Vagina (tissue), 2 donors: Measurements from ENCODE around the gene RNF32. TPM values are rescaled to one million over a fixed set of nuclear protein-coding genes. Genes with fewer than 3 reads are reported as not detected.

ENCODE experiments used
- DNase-seq, 2 donors: peaks; one replicate each; pipeline ENCODE4 v3.0.0-alpha.2; 2017; ENCODE audit errors: extremely low spot score in 2 of 2
- H3K27ac ChIP-seq: fragments of 200-600 bp; sonication (generic); one replicate; pipeline ENCODE4 v1.5.1; 2019
- H3K27me3 ChIP-seq: fragments of 200-600 bp; sonication (generic); one replicate; pipeline ENCODE4 v1.5.1; 2019
- H3K36me3 ChIP-seq, 2 donors: fragments of 200-600 bp; sonication (generic); one replicate each; pipeline ENCODE4 v1.5.1; 2017 to 2019
- H3K4me1 ChIP-seq: fragments of 200-600 bp; sonication (generic); one replicate; pipeline ENCODE4 v1.5.1; 2019
- H3K4me3 ChIP-seq, 2 donors: fragments of 200-600 bp; sonication (generic); 1 replicate in 1 of 2; 2 replicates in 1 of 2; pipeline ENCODE4 v1.5.1; 2016 to 2019
- H3K9me3 ChIP-seq: fragments of 200-600 bp; sonication (generic); one replicate; pipeline ENCODE4 v1.5.1; 2019
- CTCF ChIP-seq, 3 experiments: fragments of 450-650 bp in 2 of 3; fragments of 200-600 bp in 1 of 3; sonication (generic) in 1 of 3; IDR thresholded peaks; one replicate each; pipeline ENCODE4 v1.5.1; 2017 to 2019; ENCODE audit warnings: antibody characterized with exemption in 3 of 3, mild to moderate bottlenecking in 2 of 3, moderate library complexity in 2 of 3
- POLR2A ChIP-seq, 2 donors: fragments of 450-650 bp; IDR thresholded peaks; one replicate each; pipeline ENCODE4 v1.6.1; 2017; ENCODE audit warnings: antibody characterized with exemption in 2 of 2, mild to moderate bottlenecking in 2 of 2, moderate library complexity in 2 of 2
- POLR2AphosphoS5 ChIP-seq, 2 donors: sonication (generic); formaldehyde crosslinking; IDR thresholded peaks; one replicate each; pipeline ENCODE4 v1.9.0; 2017; ENCODE audit warnings: antibody characterized with exemption in 2 of 2, mild to moderate bottlenecking in 2 of 2, low read depth in 1 of 2; ENCODE audit not compliant: insufficient read depth in 1 of 2
- intact Hi-C: fragments of 100-400 bp; cut with DNase I; formaldehyde crosslinking; loops from one replicate; pipeline ENCODE4 v1.15.1; 2023
- total RNA-seq: library from RNA; depleted of rRNA; stranded (reverse); fragments of >200 nt; gene quantifications from one replicate; pipeline ENCODE4 v1.2.3, GENCODE V29; 2016

Gene RNF32
- total RNA-seq, 1 donor from 2014 or later: not detected

DNA sequence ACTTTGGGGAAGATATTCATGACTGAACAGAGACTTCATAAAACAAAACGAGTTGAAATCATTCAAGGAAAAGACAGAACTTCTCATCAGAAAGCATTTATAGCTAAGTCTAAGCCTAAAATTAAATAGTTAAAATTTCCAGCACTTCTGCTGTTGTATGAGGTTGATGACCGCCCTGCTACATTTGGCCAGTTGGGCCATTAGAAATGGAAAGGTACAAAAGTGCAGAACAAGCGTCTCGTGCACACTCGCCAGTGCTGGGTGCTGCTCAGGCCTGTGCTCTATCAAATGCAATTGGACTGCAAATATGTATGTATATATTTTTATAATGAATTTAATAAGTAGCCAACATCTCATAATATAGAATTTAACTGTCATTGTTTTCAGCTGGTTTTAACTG lies 34.4 kb upstream of the RNF32 start:
- TF ChIP-seq POLR2A (IDR thresholded peaks at IDR 0.05) (no peak), CTCF (IDR thresholded peaks at IDR 0.05) (no peak), POLR2AphosphoS5 (IDR thresholded peaks at IDR 0.05; ENCODE audit: insufficient read depth in 1 of 2, low read depth in 1 of 2) (no peak)
- DNase-seq: no peak
- peaks cover 7% of the 10 kb centered on the region for H3K4me1 ChIP-seq
- no peaks in the 10 kb centered on the region for H3K9me3 ChIP-seq
- intact Hi-C loops: no loop called here
- no peak overlapping the region for H3K4me3 ChIP-seq
- H3K27me3 ChIP-seq: no peaks in the 10 kb centered on the region
- H3K27ac ChIP-seq: no peak overlapping the region
- no peaks in the 10 kb centered on the region for H3K36me3 ChIP-seq

GRCh38 chr7:156606691-156607331 lies 33.8 kb upstream of the RNF32 start:
- Histone ChIP-seq H3K4me1 (peaks cover 7% of the 10 kb centered on the region), H3K27me3 (no peaks in the 10 kb centered on the region), H3K27ac (no peak overlapping the region), H3K36me3 (no peaks in the 10 kb centered on the region), H3K4me3 (no peak overlapping the region), H3K9me3 (no peaks in the 10 kb centered on the region)
- no peak for DNase-seq
- intact Hi-C loops: no loop called here
- TF ChIP-seq POLR2A (IDR thresholded peaks at IDR 0.05) (no peak), POLR2AphosphoS5 (IDR thresholded peaks at IDR 0.05; ENCODE audit: insufficient read depth in 1 of 2, low read depth in 1 of 2) (no peak), CTCF (IDR thresholded peaks at IDR 0.05) (no peak)

GRCh38 chr7:156607332-156608172 lies 33.0 kb upstream of the RNF32 start:
- H3K4me1 ChIP-seq: peaks cover 7% of the 10 kb centered on the region
- H3K27me3 ChIP-seq: no peaks in the 10 kb centered on the region
- H3K4me3 ChIP-seq: peak overlapping the region; percentile 36
- TF ChIP-seq POLR2AphosphoS5 (IDR thresholded peaks at IDR 0.05; ENCODE audit: insufficient read depth in 1 of 2, low read depth in 1 of 2) (no peak), POLR2A (IDR thresholded peaks at IDR 0.05) (no peak), CTCF (IDR thresholded peaks at IDR 0.05) (no peak)
- no peak for DNase-seq
- no peak overlapping the region for H3K27ac ChIP-seq
- H3K9me3 ChIP-seq: no peaks in the 10 kb centered on the region
- intact Hi-C loops: no loop called here
- no peaks in the 10 kb centered on the region for H3K36me3 ChIP-seq

DNA sequence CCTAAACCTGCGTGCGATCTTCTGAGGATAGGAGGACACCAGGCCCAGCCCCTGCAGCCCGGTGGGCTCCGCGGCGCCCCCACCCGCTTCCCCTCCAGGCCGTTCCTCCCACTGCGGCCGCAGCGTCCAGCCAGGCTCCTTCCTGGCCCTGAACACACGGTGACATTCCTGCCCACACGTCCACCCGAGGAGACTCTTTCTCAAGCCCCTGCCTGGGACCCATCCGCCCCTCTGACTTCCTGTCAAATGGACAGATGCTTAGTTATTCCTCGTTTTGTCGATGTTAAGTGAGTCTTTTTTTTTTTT lies 32.4 kb upstream of the RNF32 start:
- Histone ChIP-seq H3K27me3 (no peaks in the 10 kb centered on the region), H3K4me1 (peaks cover 7% of the 10 kb centered on the region), H3K9me3 (no peaks in the 10 kb centered on the region), H3K4me3 (peak overlapping the region; percentile 36), H3K36me3 (no peaks in the 10 kb centered on the region), H3K27ac (no peak overlapping the region)
- TF ChIP-seq CTCF (IDR thresholded peaks at IDR 0.05) (no peak), POLR2A (IDR thresholded peaks at IDR 0.05) (no peak), POLR2AphosphoS5 (IDR thresholded peaks at IDR 0.05; ENCODE audit: insufficient read depth in 1 of 2, low read depth in 1 of 2) (no peak)
- intact Hi-C loops: no loop called here
- DNase-seq: no peak
